Tibial nerve (tissue), 3 donors: Measurements from ENCODE around the gene NUDT4B.
"Not testable (repeated sequence)": the region's sequence is repeated elsewhere in the genome, so short reads cannot be mapped to it uniquely, and the experiment has no call there.

ENCODE experiments used
- POLR2A ChIP-seq, 2 donors: fragments of 450-650 bp; IDR thresholded peaks; one replicate each; pipeline ENCODE4 v1.6.1; 2017; ENCODE audit warnings: antibody characterized with exemption in 2 of 2, mild to moderate bottlenecking in 2 of 2, moderate library complexity in 2 of 2
- TF ChIP-seq, protein P1 (sequence below), 5 experiments: fragments of 200-600 bp in 3 of 5; fragments of 450-650 bp in 2 of 5; sonication (generic) in 3 of 5; IDR thresholded peaks; one replicate each; pipeline ENCODE4 v1.5.1; 2016 to 2019; ENCODE audit warnings: antibody characterized with exemption in 5 of 5, mild to moderate bottlenecking in 3 of 5, moderate library complexity in 2 of 5

GRCh38 chr1:148735538-148735937 is 13.0 kb upstream of the NUDT4B start:
- TF ChIP-seq, protein P1, sequence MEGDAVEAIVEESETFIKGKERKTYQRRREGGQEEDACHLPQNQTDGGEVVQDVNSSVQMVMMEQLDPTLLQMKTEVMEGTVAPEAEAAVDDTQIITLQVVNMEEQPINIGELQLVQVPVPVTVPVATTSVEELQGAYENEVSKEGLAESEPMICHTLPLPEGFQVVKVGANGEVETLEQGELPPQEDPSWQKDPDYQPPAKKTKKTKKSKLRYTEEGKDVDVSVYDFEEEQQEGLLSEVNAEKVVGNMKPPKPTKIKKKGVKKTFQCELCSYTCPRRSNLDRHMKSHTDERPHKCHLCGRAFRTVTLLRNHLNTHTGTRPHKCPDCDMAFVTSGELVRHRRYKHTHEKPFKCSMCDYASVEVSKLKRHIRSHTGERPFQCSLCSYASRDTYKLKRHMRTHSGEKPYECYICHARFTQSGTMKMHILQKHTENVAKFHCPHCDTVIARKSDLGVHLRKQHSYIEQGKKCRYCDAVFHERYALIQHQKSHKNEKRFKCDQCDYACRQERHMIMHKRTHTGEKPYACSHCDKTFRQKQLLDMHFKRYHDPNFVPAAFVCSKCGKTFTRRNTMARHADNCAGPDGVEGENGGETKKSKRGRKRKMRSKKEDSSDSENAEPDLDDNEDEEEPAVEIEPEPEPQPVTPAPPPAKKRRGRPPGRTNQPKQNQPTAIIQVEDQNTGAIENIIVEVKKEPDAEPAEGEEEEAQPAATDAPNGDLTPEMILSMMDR (IDR thresholded peaks at IDR 0.05) = not testable (repeated sequence)
- not testable (repeated sequence) for TF ChIP-seq POLR2A (IDR thresholded peaks at IDR 0.05)
